SK-N-SH (cell line): Measurements from ENCODE around the gene SERPINB12.

Experiments
- EP300 ChIP-seq, 2 experiments: IDR thresholded peaks; 2 replicates each; pipeline versions ENCODE4 v1.4.0 to v1.6.1; 2012; ENCODE audit warnings: borderline replicate concordance in 1 of 2, low read depth in 1 of 2, low read length in 1 of 2
- FOXM1 ChIP-seq: IDR thresholded peaks from 2 replicates; pipeline ENCODE4 v1.4.0; 2012; ENCODE audit warnings: low read depth, mild to moderate bottlenecking
- GATA2 ChIP-seq: sonication (generic); formaldehyde crosslinking; IDR thresholded peaks from 2 replicates; pipeline ENCODE4 v1.5.0; 2020; ENCODE audit warnings: mild to moderate bottlenecking, missing genetic modification reagents
- NRF1 ChIP-seq: IDR thresholded peaks from 2 replicates; pipeline ENCODE4 v1.6.1; 2012; ENCODE audit warnings: low read depth, mild to moderate bottlenecking, low read length
- POLR2AphosphoS5 ChIP-seq: IDR thresholded peaks from 2 replicates; pipeline ENCODE4 v1.6.1; 2012; ENCODE audit warnings: low read depth, low read length
- RAD21 ChIP-seq: IDR thresholded peaks from 2 replicates; pipeline ENCODE4 v1.6.1; 2012; ENCODE audit warnings: mild to moderate bottlenecking, low read length
- RFX5 ChIP-seq: IDR thresholded peaks from 2 replicates; pipeline ENCODE4 v1.6.1; 2012; ENCODE audit warnings: mild to moderate bottlenecking, improper control_type of control experiment, low read length
- SIN3A ChIP-seq: IDR thresholded peaks from 2 replicates; pipeline ENCODE4 v1.6.1; 2012; ENCODE audit warnings: low read depth, mild to moderate bottlenecking, low read length, moderate library complexity, borderline replicate concordance
- SMC3 ChIP-seq: IDR thresholded peaks from 2 replicates; pipeline ENCODE4 v1.6.1; 2012; ENCODE audit warnings: low read depth, low read length, improper control_type of control experiment
- YY1 ChIP-seq: IDR thresholded peaks from 2 replicates; pipeline ENCODE4 v1.4.0; 2012; ENCODE audit warnings: low read depth, mild to moderate bottlenecking
- TF ChIP-seq, protein P1 (sequence below): fragments of 200-600 bp; sonication (generic); IDR thresholded peaks from 2 replicates; pipeline ENCODE4 v1.6.1; 2017; ENCODE audit warnings: antibody characterized with exemption, mild to moderate bottlenecking, moderate library complexity
- TF ChIP-seq, protein P2 (sequence below): IDR thresholded peaks from 2 replicates; pipeline ENCODE4; 2012
- TF ChIP-seq, protein P3 (sequence below): IDR thresholded peaks from 2 replicates; pipeline ENCODE4 v1.4.0; 2012; ENCODE audit warnings: low read depth
- TF ChIP-seq, protein P4 (sequence below): IDR thresholded peaks from 2 replicates; pipeline ENCODE4 v1.4.0; 2012; ENCODE audit warnings: low read depth, borderline replicate concordance

DNA sequence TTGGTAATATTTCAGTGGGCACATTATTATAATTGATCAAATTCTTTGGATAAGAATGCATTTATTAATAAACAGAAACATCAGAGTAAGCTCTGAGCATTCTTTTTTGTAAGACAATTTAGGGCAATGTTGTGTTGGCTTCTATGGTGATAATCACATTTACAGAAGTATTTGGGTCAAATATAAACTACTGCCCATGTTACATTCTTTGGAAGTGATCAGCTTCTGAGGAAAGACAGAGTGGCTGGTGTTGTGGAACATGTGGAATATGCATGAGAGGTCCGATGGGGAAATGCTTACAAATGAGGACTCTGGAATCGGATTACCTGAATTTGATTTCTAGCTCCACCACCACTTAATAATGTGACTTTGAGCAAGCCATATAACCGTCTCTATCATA lies 64.4 kb downstream of the SERPINB12 start:
- TF ChIP-seq, protein P1, sequence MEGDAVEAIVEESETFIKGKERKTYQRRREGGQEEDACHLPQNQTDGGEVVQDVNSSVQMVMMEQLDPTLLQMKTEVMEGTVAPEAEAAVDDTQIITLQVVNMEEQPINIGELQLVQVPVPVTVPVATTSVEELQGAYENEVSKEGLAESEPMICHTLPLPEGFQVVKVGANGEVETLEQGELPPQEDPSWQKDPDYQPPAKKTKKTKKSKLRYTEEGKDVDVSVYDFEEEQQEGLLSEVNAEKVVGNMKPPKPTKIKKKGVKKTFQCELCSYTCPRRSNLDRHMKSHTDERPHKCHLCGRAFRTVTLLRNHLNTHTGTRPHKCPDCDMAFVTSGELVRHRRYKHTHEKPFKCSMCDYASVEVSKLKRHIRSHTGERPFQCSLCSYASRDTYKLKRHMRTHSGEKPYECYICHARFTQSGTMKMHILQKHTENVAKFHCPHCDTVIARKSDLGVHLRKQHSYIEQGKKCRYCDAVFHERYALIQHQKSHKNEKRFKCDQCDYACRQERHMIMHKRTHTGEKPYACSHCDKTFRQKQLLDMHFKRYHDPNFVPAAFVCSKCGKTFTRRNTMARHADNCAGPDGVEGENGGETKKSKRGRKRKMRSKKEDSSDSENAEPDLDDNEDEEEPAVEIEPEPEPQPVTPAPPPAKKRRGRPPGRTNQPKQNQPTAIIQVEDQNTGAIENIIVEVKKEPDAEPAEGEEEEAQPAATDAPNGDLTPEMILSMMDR, result no peak
- no peak for TF ChIP-seq FOXM1
- TF ChIP-seq, protein P2, sequence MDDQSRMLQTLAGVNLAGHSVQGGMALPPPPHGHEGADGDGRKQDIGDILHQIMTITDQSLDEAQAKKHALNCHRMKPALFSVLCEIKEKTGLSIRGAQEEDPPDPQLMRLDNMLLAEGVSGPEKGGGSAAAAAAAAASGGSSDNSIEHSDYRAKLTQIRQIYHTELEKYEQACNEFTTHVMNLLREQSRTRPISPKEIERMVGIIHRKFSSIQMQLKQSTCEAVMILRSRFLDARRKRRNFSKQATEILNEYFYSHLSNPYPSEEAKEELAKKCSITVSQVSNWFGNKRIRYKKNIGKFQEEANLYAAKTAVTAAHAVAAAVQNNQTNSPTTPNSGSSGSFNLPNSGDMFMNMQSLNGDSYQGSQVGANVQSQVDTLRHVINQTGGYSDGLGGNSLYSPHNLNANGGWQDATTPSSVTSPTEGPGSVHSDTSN, result no peak
- TF ChIP-seq, protein P3, sequence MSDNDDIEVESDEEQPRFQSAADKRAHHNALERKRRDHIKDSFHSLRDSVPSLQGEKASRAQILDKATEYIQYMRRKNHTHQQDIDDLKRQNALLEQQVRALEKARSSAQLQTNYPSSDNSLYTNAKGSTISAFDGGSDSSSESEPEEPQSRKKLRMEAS, result no peak
- TF ChIP-seq EP300 (IDR thresholded peaks at IDR 0.05; ENCODE audit: borderline replicate concordance in 1 of 2, low read depth in 1 of 2, low read length in 1 of 2), result no peak
- TF ChIP-seq RFX5, result no peak
- no peak for TF ChIP-seq RAD21
- TF ChIP-seq, protein P4, sequence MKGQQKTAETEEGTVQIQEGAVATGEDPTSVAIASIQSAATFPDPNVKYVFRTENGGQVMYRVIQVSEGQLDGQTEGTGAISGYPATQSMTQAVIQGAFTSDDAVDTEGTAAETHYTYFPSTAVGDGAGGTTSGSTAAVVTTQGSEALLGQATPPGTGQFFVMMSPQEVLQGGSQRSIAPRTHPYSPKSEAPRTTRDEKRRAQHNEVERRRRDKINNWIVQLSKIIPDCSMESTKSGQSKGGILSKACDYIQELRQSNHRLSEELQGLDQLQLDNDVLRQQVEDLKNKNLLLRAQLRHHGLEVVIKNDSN, result no peak
- no peak for TF ChIP-seq POLR2AphosphoS5
- no peak for TF ChIP-seq SIN3A
- TF ChIP-seq SMC3, result no peak
- no peak for TF ChIP-seq GATA2
- TF ChIP-seq NRF1, result no peak
- TF ChIP-seq YY1, result no peak
